Right renal cortex interstitium (tissue), 3 donors: ENCODE data around the gene STRA6. TPM values are rescaled to one million over a fixed set of nuclear protein-coding genes. Genes with fewer than 3 reads are reported as not detected.
"Not testable (repeated sequence)": the region's sequence is repeated elsewhere in the genome, so short reads cannot be mapped to it uniquely, and the experiment has no call there.

Source experiments
- DNase-seq, 3 donors: peaks; one replicate each; pipeline ENCODE4 v3.0.0-alpha.2; 2013; ENCODE audit warnings: low read depth in 3 of 3, low spot score in 2 of 3
- polyA plus RNA-seq, 3 donors: library from polyadenylated mRNA; unstranded; fragments of 120-200 nt; gene quantifications; one replicate each; pipeline ENCODE4 v1.2.1, GENCODE V29; 2013; ENCODE audit not compliant: insufficient read length in 3 of 3

The STRA6 gene
- polyA plus RNA-seq, 3 donors = 20.4 to 30.0 (median 27.3) TPM

- DNase-seq = no peak
Measured at GRCh38 chr15:74168711-74169126, 33.9 kb downstream of the STRA6 start.

- no peak for DNase-seq
Measured at GRCh38 chr15:74167891-74168331, 34.7 kb downstream of the STRA6 start.

GRCh38 chr15:74165461-74165860 lies 37.1 kb downstream of the STRA6 start:
- no peak for DNase-seq

- DNase-seq = not testable (repeated sequence)
Measured at GRCh38 chr15:74162195-74162536, 40.4 kb downstream of the STRA6 start.

- not testable (repeated sequence) for DNase-seq
Measured at GRCh38 chr15:74160390-74160789, 42.2 kb downstream of the STRA6 start.

GRCh38 chr15:74159773-74160172 lies 42.8 kb downstream of the STRA6 start:
- no peak for DNase-seq

DNA sequence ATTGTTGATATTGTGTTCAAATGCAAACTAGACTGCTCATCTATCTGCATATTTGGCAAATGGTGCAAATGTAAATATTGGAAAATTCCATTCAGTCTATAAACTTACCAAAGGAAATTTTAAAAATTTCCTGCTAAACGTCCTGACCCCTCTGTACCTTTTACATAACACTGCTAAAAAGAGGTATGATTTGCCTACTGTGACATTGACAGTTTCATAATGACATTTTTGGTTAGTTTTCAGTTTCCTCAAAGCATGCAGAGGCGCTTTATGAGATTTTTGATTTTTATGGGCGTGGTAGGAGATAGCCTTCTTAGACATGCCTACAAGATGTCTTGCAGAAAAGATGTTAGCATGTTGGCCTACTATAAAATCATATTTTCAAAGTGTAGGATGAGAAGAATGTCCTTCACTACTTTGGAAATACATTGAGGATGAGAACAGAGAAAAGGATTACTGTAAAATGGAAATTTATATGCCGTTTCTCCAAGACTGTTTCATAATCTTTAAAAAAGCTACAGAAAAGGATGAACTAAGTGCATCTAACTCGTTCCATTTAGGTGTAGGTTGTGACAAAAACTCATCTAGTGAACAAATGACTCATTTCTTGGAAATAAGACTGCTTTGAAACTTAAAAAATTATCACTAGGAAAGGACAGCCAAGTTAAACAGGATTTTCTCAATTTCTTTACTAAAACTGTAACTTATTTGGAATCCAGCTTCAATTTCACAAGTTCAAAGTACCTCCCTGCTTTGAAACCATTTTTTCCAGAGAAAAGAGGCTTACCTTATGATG lies 43.5 kb downstream of the STRA6 start:
- DNase-seq = no peak

GRCh38 chr15:74157868-74158827 lies 44.4 kb downstream of the STRA6 start:
- no peak for DNase-seq

DNA sequence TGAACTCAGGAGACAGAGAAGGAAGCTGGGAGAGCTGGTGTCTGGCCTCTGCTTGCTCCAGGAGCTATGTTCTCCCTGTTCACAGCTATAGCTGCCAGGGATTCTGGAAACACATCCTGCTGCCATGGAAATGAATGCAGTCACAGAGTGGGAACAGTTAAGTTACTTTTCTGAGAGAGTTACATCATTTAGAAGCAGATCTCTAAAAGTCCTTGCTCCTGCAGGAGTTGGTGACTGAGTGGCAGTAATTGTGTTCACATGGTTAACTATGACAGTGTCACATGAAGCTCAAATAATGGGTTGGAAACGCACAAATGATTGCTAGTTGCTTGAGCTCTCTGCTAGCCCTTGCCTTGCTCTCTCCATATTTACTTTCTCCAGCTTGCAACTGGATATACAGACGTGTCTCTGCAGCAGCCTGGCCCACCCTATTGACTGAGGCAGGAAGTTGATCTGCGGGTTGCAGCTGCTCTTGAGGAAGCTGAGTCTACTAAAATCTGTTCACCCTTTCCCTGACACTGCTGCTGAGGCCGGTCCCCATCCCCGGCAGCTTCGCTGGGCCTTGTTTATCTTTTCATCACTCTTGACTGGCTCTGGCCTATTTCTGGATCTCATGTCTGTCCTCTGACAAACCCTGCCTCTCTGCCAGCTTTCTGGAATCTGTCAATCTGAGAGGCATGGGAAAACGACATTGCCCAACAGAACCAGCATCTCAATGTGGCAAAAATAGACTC lies 45.7 kb downstream of the STRA6 start:
- no peak for DNase-seq

- no peak for DNase-seq
Measured at GRCh38 chr15:74155766-74156417, 46.7 kb downstream of the STRA6 start.

GRCh38 chr15:74147051-74147450 lies 55.5 kb downstream of the STRA6 start:
- DNase-seq = no peak

- no peak for DNase-seq
Measured at GRCh38 chr15:74146277-74146800, 56.2 kb downstream of the STRA6 start.

- DNase-seq = no peak
Measured at GRCh38 chr15:74144153-74144775, 58.3 kb downstream of the STRA6 start.

- DNase-seq = no peak
Measured at GRCh38 chr15:74141591-74141990, 61.0 kb downstream of the STRA6 start.

DNA sequence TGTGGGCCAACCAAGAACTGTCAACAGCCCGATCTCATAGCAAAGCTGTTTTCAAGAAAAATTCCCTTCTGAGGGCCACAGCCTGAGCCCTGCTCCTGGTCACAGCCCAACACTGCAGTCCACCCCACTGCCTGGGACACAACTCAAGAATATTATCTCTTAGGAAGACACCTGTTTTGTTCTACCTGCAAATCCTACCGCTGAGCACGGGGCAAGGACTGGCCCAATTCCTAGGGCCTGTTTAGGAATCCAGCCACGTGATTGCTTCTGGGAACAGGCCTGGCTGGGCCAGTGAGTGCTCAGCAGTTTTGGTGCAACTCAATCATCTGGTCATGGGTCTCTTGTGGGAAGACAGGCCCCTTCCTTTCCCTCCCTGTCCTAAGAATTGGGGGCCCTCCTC lies 63.9 kb downstream of the STRA6 start:
- DNase-seq = no peak

- no peak for DNase-seq
Measured at GRCh38 chr15:74137537-74137894, 65.1 kb downstream of the STRA6 start.

DNA sequence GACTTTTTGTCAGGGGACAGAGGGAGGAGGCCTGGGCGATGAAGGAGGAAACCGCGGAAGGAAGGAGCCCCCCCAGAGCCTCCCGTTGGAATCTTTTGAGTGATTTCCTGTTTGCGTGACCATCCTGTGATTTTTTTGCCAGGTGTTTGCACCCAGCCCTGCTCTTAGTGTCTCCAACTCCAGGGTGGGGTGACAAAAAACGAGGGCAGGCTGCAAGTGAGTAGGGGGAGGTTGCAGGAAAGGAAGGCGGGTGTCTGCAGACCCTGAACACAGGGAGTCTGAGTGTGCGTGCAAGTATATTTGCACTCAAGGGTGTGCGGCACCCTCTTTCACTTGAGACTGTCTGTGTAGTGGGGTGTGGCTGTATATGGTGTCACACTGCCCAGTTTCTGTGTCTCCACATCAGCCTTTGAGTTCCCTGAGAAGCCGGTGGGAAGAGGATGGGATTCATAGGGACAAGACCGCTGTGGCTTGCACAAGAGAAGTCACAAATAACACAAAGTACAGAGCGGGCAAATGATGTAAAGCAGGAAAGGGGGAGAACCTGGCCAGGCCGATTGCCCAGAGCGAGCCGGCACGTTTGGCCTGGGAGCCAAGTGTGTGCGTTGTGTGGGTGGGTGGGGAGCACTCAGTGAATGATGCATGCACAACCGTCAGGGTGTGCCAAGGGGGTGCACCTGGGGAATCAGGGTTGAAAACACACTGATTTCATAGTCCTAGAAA lies 65.6 kb downstream of the STRA6 start:
- DNase-seq = no peak

DNA sequence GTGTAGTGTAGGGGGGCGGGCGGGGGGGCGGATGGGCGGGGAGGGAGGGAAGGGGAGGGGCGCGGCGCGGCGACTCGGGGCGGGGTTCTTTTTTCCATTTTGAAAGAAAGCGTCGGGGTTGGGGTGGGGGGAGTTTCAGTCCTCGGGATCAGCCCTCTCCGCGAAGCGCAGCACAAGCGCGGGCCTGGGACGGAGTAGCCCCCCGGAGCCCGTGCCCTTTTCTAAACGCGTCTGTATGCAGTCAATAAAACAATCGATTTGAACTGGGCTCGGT lies 66.1 kb downstream of the STRA6 start:
- DNase-seq = no peak

- DNase-seq = no peak
Measured at GRCh38 chr15:74135041-74135565, 67.5 kb downstream of the STRA6 start.
